HG02981 (cell line): ENCODE data around the gene FAM72C.
"Not testable (repeated sequence)": the region's sequence is repeated elsewhere in the genome, so short reads cannot be mapped to it uniquely, and the experiment has no call there.

Experiments
- ATAC-seq: cut with Tn5 transposase; IDR thresholded peaks from one replicate; pipeline ENCODE4 v1.9.1; 2021; ENCODE audit warnings: mild to moderate bottlenecking, moderate library complexity; ENCODE audit not compliant: unreplicated experiment

Gene FAM72C

DNA sequence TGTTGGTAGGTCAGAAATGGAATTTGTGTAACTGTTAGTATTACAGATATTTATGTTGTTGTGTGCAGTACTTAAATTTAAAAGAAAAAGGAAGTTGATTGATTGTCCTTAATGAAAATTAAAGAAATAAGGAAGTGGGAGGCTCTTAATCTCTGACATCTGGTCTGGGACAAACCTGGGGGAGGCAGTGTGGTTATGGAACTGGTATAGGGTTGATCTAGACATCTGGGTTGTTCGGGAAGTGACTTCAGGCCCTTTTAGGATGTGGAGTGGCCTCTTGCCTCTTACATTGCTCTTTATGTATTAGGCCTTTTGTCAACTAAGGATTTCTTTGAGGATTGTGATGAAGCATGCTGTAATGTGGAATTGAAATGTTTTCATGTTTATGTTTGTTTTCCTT is 16.1 kb upstream of the FAM72C start:
- ATAC-seq = not testable (repeated sequence)

DNA sequence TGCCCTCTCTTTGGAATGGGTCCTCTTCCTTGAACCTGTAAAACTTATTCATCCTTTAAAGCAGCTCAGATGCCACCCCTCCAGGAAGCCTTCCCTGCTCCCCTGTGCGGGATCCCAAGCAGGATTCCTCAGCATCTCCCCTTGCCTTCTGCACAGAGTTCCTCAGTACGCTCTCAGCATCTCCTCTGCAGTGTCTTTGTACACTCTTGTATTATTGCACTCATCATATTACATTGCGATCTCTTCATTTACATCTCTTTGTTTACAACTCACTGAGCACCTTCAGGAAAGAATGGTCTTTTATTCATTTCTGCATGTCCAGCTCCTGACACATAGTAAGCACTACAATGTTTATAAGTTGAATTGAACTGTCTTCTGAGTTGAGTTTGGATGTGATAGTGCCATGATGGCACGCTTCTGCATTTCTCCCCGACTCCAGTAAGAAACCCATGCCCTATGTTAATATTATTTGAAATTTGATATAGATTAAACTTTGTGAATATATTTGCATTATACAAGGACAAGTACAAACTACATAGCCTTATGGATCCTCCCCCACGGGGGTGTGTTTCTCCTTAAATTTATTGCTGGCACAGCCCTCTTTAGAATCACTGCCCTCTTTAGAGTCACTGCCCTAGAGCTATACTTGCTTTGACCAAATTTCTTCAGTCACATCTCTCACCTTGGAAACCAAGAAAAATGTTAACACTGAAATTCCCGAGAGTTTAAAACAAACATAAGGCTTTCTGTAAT is 13.1 kb upstream of the FAM72C start:
- not testable (repeated sequence) for ATAC-seq

- ATAC-seq = not testable (repeated sequence)
Observed at GRCh38 chr1:143974416-143974815, 2.6 kb upstream of the FAM72C start.

GRCh38 chr1:143973876-143974414 is 2.2 kb upstream of the FAM72C start:
- not testable (repeated sequence) for ATAC-seq

GRCh38 chr1:143972753-143973326 is 1.1 kb upstream of the FAM72C start:
- peak; percentile 7 for ATAC-seq

DNA sequence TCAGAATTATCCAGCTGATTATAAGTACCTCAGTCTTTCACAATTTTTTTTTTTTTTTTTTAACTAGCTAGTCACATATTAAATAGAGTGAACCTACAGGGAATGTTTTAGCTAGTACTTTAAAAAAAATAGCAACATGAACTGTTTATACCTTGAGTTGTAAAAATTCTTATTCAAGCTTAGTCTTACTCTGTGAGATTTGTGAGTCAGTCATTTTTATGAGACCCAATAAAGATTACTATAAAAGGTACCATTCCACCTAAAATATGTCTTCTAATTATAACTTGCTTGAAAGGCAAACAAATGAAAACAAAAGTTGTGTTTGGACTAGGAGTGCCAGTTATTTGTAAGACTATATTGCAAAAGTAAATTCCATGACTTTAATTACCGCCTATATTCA is 5.9 kb downstream of the FAM72C start:
- not testable (repeated sequence) for ATAC-seq

DNA sequence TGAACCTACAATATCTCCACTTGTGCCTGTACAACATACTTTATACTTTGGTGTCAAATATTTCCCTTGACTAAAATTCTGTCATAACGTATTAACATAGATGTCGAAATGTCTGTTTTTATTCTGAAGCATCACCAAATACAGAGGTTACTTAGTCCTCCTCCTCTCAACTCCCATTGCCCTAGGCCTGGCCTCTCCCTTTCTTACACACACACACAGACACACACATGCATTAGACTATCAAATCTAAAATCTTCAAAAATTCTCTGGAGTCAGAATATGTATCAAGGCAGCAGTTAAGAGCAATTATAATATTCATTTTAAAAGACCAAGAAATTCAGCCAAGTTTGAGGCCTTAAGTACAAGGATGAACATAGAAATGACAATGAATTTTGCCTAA is 7.5 kb downstream of the FAM72C start:
- ATAC-seq = not testable (repeated sequence)

DNA sequence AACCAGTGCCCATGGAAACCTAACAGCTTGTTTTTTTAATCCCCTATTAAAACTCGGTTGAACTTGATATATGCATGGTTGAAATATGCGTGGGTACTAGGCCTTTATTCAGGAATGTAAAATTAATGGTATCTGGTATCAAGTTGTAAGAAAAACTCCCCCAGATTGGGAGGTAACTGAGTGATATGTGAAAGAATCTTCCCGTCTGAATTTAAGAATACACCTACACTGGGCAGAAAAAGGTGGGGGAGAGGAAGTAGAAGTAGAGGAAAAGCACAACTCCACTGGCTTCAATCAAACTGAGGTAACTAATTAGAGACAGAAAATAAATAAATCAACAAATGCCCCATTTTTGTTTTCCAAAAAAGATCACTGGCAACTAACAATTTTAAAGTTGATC is 15.9 kb downstream of the FAM72C start:
- not testable (repeated sequence) for ATAC-seq

DNA sequence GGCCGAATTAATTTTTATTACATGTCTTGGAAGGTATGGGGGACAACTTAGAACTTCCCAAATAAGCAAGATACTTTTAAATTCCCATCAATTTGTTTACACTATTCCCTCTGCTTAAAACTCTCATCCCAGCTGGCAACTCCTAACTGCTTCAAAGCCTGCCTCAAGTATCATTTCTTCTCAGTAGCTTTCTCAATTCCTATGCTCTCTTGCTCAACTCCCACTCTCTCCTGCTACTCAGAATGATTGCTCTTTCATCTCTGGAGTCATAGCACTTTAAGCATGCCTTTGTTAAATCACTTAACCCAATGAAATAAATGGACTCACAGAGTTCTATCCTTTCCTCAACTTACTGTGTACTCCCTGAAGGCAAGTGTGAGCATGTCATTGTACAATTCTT is 18.9 kb downstream of the FAM72C start:
- not testable (repeated sequence) for ATAC-seq

DNA sequence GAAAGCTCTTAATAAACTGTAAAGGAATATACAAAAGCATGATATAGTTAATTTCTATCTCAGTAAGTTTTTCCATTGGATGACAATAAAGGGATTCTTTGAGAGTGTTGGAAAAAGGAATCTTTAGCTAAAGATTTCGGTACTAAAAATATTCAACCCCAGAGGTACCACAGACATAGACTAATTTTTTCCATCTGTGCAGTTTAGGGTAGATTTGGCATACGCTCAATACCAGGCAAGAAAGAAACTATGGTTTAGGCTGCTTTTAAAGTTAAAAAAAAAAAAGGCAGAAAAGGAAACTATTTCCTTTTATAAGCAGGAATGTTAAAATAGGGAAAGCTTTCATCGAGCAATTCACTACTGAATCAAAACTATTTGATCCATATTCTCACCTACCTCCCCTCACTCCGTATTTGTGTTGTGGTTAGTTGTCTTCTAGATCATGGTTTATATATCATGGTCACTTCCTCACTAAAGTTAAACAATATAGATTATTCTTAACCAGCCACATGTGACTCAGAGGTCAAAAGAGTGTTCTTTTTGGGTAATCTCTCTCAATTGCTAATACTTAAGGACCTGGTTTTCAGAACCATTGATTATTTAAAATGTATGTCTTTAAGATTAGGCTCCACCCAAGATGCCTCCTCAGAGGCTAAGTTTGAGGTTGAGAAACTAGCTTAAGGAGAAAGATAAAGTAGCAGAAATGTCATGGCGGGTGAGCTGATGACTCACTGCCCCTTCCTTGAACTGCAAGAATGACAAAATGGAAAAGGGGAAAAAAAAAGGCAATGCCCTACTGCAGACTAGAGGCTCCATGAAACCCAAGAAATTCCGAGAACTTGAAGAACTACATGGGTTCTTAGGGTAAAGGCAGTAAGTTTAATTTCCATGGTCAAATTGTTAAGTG is 20.0 kb downstream of the FAM72C start:
- not testable (repeated sequence) for ATAC-seq

DNA sequence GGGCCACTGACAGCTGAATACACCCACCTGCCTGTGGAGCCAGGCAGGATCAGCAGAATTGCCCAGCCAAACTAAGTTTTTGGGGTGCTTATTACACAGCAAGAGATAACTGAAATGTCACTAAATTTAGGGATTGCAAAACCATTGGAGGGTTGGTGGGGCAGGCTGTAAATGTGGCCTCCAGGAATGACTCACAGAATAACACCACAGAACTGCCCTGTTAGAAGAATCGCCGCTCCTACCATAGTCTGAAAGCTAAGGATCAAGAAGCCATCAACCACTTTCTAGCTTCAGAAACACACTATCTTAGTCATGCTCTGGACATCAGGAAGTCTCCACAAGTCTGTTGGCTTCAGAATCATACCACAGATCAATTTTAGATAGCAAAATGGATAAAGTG is 24.0 kb downstream of the FAM72C start:
- ATAC-seq = not testable (repeated sequence)

GRCh38 chr1:143945253-143945652 is 26.5 kb downstream of the FAM72C start:
- not testable (repeated sequence) for ATAC-seq

DNA sequence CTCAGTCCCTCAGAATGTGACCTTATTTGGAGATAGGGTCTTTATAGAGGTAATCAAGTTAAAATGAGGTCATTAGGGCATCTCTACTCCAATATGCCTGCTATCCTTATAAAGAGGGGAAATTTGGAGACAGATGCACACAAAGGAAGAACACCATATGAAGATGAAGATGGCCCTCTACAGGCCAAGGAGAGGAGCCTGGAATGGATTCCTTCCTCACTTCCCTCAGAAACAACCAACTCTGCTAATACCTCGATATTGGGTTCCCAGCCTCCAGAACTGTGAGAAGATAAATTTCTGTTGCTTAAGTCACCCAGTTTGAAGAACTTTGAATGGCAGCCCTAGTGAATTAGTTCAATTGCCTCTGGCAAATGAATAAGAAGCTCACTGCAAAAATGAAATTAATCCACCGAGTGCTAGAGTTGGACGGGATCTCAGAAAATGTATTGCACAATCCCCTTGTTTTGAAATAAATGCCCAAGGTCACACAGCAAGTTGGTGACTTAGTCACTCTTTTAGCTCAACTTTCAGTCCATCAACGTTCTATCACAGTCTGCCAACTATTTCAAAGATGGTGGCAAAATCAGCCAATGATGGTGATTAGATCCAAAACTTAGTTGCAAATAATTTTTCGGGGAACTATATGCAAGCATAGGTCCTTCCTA is 27.1 kb downstream of the FAM72C start:
- ATAC-seq = not testable (repeated sequence)

- not testable (repeated sequence) for ATAC-seq
Observed at GRCh38 chr1:143943319-143943978, 28.3 kb downstream of the FAM72C start.

- not testable (repeated sequence) for ATAC-seq
Observed at GRCh38 chr1:143942238-143942860, 29.4 kb downstream of the FAM72C start.

DNA sequence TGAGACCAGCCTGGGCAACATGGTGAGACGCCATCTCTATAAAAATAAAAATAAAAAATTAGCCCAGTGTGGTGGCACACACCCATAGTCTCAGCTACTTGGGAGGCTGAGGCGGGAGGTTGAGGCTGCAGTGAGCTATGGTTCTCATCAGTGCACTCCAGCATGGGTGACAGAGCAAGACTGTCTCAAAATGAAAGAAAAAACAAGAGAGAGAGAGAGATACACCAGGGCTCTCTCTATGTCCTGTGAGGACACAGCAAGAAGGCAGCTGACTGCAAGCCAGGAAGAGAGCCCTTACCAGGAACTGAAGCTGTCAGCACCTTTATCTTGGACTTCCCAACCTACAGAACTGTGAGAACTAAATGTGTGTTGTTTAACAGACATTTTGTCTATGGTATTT is 32.1 kb downstream of the FAM72C start:
- ATAC-seq = not testable (repeated sequence)

DNA sequence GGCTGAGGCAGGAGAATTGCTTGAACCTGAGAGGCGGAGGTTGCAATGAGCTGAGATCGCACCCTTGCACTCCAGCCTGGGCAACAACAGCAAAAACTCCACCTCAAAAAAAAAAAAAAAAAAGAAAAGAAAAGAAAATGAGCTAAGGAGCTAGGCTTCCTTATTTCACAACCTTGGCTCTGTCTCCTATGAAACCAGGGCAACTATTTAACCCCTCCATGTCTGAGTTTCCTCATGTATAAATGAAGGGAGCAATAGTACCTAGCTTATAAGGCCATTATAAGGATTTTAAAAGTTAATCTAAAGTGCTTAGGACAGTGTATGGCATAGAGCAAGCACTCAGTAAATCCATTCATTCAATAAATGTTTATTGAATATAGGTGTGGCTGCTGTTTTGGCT is 32.9 kb downstream of the FAM72C start:
- ATAC-seq = not testable (repeated sequence)

GRCh38 chr1:143936457-143937115 is 35.2 kb downstream of the FAM72C start:
- ATAC-seq = peak; percentile 45

DNA sequence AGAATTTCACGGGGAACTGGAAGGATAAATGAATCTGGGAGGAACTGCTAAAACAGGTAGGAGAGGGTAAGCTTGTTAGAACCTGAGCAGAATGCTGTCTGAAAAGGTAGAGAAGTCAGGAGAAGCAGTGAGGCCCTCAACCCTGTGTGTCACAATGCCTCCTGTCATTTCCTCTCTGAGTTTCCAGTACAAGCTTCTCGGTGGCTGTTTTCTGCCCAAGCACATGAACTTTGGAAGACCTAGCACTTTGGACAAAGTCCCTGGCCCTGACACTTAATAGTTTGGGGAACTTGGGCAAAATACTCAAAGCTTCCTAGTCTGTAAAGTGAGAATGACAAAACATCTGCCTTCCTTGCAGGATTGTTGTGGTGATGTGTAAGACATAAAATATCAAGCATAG is 52.7 kb downstream of the FAM72C start:
- ATAC-seq = not testable (repeated sequence)
